ENCODE measurements around the gene SERPINA3.
"Not testable (repeated sequence)": the region's sequence is repeated elsewhere in the genome, so short reads cannot be mapped to it uniquely, and the experiment has no call there.

Gene SERPINA3

DNA sequence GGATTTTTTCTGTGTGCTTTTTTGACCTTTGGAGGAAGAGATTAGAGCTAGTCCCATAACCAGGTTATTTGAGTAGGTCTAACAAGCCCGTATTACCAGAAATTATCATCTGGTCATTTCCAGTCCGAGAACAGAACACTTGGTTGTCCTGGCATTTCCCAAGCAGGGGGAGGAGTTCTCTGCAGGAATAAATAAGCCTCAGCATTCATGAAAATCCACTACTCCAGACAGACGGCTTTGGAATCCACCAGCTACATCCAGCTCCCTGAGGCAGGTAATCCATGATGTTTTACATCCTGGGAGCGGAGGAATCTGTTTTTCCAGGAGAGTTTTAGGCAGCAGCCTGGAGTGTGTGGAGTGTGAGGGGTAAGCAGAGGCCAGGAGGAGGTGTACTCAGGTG is at the start of gene SERPINA3:
Gene SERPINA3, plus strand, starts transcription at position 218 of the 400 bp plus-strand sequence. CDS start 2,051 bp downstream, outside the sequence.
- no peak for DNase-seq

DNA sequence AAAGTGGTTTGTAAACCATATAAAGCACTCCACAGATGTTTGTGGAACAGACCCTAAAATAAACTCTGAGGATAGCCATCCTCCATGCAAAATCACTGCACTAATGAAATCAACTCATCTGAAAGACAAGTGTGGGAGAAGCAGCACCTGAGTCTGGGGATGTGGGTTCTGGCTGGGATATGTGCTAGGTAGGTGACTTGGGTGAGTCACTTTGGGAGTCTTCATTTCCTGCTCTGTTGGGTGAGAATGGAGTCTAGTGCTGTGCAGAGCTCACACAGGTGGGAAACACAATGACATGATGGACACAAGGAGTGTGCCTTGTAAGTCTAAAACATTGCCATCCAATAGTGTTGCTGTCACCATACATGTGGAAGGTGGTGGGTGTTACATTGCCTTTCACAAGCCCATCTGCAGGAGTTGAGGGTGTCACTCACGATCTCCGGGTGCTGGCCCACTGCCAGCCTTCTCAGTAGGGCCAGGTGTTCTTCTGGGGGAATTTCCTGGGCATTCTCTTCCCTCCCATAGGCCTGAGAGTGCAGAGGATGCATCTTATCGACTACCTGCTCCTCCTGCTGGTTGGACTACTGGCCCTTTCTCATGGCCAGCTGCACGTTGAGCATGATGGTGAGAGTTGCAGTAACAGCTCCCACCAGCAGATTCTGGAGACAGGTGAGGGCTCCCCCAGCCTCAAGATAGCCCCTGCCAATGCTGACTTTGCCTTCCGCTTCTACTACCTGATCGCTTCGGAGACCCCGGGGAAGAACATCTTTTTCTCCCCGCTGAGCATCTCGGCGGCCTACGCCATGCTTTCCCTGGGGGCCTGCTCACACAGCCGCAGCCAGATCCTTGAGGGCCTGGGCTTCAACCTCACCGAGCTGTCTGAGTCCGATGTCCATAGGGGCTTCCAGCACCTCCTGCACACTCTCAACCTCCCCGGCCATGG is 49.0 kb upstream of the SERPINA3 start:
- DNase-seq, result no peak

DNA sequence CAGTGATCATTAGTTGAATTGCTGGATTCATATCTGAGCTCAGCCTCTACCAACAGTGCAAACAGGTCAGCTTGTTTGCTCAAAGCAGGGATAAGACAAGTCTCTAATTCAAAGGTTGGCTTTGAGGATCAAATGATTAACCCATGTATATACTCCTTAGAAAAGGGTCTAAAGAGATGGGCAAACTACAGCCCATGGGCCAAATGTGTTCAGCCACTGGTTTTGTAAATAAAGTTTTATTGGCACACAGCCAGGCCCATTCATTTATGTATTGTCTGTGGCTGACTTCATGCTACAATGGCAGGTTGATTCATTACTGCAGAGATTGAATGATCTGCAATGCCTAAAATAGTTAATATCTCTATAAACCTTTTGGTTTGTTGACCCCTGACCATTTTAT is 47.8 kb upstream of the SERPINA3 start:
- DNase-seq, result no peak

DNA sequence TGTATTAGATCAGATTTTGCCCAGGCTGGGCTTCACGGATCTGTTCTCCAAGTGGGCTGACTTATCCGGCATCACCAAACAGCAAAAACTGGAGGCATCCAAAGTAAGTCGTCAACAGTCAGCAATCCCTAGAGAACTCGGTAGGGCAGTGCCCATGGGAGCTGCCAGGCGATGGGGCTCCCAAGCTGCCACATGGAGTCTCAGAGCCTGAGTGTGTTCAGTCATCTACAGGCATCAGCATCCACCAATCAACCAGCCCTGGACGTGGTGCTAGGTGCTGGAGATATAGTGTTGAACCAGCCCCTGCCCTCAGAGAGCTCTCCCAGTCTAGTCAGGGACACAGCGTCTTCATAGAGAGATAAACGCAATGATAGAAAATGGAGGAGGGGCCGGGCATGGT is 44.0 kb upstream of the SERPINA3 start:
- no peak for DNase-seq

DNA sequence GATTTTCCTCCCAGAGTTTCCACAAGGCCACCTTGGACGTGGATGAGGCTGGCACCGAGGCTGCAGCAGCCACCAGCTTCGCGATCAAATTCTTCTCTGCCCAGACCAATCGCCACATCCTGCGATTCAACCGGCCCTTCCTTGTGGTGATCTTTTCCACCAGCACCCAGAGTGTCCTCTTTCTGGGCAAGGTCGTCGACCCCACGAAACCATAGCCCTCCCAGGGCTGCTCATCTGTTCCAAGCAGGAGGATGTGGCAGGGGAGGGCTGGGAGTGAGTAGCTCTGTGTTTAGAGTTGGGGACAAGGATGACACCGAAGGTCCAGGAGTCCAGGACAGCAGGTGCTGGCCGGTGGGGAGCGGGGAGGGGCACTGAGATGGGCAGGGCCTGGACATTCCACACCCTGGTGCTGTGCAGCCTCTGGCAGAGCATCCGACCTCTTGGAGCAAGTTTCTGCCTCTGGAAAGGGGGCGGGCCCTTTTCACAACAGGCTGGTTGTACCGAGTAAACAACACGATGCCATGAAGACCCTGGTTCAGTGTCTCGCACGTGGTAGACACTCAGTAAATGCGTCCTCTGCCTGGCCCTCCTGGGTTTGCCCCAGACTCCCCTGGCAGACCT is 42.7 kb upstream of the SERPINA3 start:
- no peak for DNase-seq

DNA sequence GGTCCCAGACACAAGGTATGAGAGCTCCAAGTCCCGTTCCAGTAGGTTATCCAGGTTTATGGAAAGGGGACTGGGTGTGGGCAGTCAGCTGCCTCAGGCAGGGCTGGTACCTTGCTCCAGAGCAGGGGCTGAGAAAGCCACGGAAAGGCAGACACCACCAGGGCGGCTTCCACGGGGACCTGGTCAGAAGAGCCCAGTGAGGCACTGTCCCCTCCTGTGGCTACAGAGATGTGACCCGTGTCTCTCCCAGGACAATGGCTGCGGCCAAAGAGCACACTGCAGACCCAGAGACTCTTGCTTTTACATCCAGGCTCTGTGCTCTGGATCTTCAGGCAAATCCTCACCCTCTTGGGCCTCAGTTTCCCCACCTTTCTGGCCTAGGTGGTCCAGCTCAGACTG is 42.2 kb upstream of the SERPINA3 start:
- no peak for DNase-seq

DNA sequence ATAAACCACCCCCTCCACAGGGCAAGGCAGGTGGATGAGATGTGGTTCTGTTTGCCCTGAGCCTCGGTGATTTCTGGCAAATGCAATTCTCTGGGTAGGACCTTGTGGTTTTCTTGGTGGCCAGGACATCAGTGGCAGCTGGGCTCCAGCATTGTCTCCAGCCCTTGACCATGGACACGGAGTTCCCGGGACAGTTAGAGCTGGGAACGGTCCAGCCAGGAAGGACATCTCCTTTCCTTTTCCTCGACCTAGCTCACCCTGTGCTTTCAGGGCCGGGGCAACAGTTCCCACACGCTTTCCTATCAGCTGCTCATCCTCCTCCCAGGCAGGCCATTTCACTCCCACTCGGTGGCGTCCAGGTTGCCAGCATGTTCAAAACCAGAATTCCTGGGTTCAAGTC is 41.8 kb upstream of the SERPINA3 start:
- no peak for DNase-seq

DNA sequence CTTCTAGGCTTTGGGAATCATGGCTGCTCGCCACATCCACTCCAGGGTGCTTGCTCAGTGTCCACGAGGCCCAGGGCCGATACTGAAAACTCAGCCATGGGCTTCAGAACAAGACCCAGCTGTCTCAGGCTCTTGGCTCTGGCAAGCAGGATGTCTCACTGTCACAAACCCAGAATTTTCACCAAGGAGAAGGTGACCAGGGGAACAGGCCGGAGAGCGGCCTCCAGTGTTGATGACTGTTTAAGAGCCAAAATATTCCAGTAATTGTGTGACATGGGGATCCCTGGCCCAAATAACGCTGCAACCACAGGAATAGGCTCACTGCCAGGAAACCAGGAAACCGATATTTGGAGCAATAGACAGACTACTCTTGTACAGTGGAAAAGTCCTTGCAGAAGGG is 40.8 kb upstream of the SERPINA3 start:
- no peak for DNase-seq

DNA sequence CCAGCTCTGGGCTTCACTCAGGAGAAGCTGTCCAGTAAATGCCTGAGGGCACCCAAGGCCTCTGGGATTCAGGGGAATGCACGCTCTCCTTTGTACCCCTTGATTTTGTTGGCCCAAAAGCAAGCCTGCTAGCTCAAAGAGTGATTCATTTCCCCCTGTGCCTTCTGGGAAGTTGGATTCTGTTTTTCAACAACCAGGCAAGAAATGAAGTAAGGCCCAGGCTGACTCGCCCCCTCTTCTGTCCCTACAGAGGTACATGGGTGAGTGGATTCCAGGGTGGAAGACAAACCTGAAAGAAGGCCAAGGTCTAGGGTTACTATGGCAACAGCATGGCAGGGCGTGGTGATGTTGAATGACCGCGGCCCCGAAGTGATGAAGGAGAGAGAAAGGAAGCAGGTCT is 40.2 kb upstream of the SERPINA3 start:
- no peak for DNase-seq

DNA sequence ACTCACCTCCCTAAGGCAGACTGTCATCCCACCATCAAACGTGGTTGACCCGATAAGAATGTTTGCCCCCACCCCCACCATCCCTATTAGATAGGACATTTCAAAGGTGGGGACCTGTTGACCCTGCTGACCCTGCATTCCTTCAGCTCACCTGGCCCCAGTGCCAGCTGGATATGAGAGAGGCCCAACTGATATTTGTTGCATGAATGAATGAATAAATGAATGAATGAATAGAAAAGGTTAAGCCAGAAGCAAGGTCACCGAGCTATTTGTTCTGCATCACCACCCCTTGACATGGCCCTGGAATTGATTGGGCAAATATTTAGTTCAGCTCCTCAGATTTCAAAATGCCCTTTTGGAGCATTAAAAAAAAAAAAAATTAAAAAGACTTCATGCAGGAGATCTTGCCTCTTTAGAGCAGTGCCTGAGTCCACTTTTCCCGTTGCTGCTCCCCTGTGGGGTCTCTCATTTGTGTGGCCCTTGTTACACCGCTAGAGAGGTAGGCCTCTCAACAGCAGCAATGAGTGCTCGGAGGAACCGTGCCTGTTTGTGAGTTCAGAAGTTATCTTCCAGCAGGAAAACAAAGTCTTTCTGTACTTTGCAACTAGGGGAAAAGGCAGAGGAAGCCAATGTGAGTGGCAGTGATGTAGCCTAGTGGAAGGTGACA is 39.4 kb upstream of the SERPINA3 start:
- DNase-seq, result no peak

DNA sequence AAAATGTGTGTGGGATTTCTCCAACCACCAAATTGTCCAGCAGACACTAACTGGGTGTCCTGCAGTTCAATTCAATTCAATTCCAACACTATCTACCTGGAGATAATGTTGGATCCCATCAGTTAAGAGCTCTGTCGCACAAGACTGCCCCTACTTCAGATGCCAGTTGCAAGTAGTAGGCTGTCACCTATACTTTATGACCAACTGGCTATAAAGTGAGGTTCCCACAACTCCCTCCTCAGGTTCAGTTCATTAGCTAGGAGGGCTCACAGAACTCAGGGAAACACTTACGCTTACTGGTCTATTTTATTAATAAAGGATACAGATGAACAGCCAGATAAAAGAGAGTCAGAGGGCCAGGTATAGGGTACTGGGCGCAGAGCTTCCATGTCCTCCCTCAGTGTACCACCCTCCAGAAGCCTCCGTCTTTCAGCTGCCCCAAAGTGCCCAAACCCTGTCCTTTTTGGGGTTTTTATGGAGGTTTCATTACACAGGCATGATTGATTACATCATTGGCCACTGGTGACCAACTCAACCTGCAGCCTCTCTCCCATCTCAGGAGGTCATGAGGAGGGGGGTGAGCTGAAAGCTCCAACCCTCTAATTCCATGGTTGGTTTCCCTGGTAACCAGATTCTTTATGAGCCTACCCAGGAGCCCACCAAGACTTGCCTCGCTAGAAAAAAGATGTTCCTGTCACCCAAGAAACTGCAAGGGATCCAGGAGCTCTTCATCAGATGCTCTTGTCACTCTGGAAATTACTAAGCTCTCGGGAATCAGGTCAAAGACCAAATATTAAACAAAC is 38.5 kb upstream of the SERPINA3 start:
- DNase-seq, result no peak

DNA sequence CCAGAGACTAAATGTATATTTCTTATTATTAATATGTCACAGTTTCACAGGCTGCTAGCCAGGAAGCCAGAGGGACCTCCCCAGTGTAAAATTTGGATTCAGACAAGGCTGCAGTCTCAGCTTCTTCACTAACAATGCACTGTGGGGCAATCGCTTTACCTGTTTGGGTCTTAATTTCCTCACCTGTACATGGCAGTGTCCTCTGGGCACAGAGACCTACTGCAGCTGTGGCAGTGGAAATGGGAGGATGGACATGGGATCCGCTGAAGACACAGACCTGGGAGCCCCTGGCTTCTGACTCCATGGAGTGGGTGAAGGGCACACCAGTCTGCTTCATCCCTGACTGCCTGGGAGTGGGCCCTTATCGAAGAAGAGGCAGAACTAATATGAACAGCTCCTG is 37.9 kb upstream of the SERPINA3 start:
- DNase-seq, result no peak

DNA sequence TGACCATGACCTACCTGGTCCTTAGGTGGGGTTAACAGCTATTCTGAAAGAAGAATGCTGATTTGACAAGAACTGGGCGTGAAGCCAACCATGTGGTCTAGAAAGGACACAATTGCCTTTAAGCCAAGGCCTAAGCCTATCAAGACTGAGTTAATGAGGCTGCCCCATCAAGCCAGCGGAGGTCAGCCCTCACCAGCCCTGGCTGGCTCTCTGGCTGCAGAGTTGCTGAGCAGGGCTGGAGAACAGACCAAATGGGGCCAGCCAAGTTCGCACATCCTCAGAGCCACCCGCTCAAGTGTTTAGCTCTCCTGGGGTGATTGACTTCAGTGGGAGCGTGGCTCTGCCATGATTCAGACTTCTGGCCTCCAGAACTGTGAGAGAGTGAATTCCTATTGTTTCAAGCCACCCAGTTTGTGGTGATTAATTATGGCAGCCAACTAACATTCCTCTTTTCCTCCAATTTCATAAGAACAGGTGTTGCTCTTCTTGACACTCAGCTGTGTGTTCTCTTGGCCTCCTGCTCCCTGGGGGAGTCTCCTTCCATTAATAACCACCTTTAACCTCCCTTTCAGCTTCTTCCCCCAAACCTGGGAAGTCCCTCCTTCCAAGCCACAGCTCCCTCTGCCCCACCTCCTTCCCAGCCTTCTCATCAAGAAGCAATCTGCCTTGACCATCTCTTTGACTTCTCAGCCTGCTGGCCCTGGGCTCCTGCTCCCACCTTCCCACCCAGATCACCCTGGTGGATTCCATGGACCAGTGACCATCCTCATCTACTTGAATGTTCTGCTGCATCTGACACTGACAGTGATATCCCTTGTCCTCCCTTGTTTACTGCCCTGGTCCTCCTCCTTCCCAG is 36.2 kb upstream of the SERPINA3 start:
- DNase-seq, result no peak

DNA sequence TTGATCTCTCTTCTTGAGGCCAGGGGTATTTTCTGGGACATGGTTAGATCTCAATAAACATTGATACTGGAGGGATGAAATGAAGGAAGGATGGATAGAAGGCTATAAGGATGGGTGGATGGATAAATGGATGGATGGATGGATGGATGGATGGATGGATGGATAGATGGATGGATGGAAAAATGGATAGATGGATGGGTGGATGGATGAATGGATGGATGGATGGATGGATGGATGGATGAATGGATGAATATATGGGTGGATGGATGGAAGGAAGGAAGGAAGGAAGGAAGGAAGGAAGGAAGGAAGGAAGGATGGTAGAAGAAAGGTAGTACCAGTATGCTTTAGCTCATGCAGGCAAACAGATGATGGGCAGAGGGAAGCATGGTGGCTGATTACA is 34.7 kb upstream of the SERPINA3 start:
- DNase-seq, result not testable (repeated sequence)

DNA sequence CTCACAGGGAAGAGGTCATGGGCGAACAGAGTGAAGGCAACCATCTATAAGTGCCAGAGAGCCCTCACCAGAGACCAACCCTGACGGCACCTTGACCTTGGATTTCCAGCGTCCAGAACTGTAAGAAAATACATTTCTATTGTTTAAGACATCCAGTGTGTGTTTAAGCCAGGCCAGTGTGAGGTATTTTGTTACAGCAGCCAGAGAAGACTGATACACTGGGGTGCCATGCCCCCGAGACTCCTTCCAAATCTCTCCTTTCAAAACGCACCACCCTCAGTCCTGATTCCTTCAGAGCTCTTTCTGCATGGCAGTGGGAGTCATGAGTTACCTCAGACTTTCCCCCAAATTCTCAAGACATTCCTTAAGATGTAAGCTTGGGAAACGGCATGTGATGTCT is 33.5 kb upstream of the SERPINA3 start:
- DNase-seq, result no peak

DNA sequence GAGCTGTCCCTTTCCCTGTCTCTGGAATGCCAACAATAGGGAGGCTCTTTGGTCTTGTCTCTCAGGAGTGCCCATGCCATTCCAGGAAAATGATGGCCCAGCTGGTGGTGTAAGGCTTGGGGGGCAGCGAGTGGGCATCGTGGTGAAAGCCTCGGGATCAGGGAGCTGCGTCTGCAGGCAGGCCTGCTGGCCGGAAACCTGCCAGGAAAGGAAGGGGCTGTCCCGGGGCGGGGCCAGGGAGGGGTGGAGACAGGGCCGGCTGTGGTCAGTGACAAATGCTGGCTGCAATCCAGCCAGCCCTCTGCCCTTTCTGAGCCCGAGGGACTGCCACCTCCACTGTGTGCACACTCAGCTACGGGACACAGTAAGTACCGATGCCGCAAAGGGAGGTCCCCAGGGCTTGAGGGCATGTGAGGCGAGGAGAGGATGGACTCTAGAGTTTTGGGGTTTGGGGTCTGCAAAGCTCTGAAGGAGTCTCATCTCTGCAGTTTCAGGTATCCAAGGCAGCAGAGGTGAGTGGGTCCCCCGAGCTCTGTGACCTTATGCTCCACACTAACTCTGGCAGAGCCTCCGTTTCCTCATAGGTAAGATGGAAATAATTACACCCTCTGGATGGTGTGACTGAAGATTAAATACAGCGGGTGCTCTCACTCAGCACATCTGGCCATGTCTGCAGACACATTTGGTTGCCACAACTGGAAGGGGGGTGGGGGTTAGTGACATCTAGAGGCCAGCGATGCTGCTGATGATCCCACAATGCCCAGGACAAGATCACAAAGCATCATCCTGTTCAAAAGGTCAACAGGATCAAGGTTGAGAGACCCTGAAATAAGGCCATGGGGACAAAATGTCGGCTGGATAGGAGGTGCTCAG is 30.8 kb upstream of the SERPINA3 start, which contains the start of gene SERPINA5:
Gene SERPINA5, plus strand, starts transcription at position 300 of the 873 bp plus-strand sequence. CDS start 5,937 bp downstream, outside the sequence.
- DNase-seq, result no peak

DNA sequence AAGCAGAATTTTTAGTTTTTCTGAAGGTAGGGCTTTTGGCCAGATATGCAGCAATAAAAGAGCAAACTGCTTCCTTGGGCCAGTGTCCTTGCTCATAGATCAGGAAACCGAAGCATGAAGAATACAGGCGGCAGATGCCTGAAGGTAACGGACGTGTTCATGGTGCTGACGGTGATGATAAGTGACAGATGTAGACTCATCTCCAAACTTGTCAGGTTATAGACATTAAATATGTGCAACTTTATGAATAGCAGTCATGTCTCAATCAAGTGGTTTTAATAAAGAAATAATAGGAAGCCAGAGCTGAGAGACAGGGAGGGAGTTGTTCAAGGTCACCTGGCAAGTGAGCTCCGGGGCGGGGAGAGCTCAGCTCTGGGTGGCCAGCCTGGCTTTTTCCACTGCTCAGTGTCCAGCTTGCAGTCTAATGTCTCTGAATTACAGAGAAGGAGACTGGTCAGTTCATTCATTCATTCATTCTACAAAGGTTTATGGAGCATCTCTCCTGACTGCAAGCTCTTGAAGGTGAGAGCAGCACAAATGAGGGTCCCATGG is 29.9 kb upstream of the SERPINA3 start:
- no peak for DNase-seq

DNA sequence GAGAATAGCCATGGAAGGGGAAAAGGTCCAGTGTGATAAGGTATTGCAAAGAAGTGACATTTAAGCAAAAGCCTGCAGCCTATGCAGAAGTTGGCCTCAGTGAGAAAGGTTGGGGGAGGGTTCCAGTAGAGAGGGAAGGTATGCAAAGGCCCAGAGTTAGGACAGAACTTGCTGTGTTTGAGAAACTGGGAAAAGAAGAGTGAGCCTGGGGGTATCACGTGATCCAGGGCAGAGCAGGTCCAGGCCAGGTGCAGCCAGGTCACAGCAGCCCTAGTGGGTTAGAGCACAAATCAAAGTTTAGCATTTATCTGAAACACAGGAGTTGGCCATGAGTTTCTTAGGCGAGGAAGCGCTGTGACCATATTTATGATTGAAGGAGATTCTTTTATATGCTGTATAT is 29.3 kb upstream of the SERPINA3 start:
- DNase-seq, result no peak

DNA sequence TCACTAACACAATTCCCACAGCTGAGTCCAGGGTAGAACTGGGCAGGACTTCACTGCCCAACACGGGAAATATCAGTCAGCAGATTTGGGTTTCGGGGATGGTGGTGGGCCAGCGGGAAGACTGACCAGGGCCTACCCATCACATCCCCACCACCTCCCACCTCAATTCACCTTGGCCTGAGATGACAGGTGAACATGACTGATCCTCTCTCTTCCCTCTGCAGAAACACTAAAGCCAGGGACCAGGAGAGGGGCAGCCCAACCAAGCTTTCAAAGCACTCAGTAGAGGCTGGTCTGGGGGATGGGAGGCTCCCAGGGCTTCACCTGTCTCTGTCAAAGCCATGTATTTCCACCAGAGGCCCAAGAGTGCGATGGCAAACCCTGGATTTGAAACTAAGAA is 28.6 kb upstream of the SERPINA3 start:
- DNase-seq, result no peak

DNA sequence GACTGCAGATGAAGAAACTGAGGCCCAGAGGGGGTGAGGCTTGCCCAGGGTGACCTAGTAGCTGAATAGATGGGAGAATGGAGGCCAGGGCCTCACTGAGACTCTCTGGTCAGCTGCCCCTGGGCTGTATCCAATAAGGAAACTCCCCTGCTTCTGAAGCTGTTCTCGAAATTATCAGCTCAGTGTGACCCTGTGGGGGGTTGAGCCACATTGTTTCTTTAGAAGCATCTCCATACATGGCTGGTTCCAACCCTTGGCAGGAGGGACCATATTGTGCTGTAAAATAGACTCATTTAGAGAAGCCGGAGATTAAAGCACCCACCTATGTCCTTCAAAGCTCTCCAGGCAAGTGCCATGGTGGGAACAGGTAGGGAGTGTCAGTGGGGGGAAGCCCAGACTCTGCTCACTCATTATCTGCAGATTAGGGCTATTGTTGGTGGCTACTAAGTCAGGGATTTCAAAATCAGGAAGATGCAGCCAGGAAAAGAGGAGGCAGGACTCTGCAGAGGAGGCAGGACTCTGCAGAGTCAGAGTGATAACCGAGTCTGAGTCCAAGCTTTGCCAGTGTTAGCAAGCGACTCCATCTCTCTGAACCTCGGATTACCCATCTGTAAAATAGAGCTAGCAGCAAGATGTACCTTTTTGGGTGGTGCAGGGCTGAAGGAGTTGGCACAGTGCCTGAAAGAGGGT is 27.5 kb upstream of the SERPINA3 start:
- DNase-seq, result no peak

All from activated naive CD4-positive, alpha-beta T cell (primary cell).